Right ventricle myocardium superior (tissue), 1 donor: Measurements from ENCODE around the gene RPL4. TPM values are rescaled to one million over a fixed set of nuclear protein-coding genes. Genes with fewer than 3 reads are reported as not detected.
"Not testable (repeated sequence)": the region's sequence is repeated elsewhere in the genome, so short reads cannot be mapped to it uniquely, and the experiment has no call there.

Source experiments
- ATAC-seq: fragments of 200-7000 bp; cut with Tn5 transposase; one replicate; pipeline ENCODE4 v1.9.1; 2020; ENCODE audit warnings: mild to moderate bottlenecking; ENCODE audit not compliant: poor library complexity
- DNase-seq: peaks from one replicate; pipeline ENCODE4 v3.0.0-alpha.2; 2020
- intact Hi-C: fragments of 100-400 bp; cut with DNase I; formaldehyde crosslinking; loops from one replicate; pipeline ENCODE4 v1.11.2; 2022
- long read RNA-seq: library from polyadenylated mRNA; unstranded; transcript quantifications from one replicate; pipeline ENCODE4 v2.0.0, GENCODE V29; 2021
- total RNA-seq: library from RNA; stranded (reverse); fragmentation: NEBNext Ultra II Directional; extraction: Animal tissue kit (Norgen Biotek cat#: 25700); gene quantifications from one replicate; pipeline ENCODE4 v1.2.1, GENCODE V29; 2021
- donor health status: DM: no; HTN: yes; CAD: no; lungs with severe emphysema.

Gene RPL4
- total RNA-seq = 1,324 TPM
- long read RNA-seq, transcript RPL4-201 (10 exons, 2,769 nt) = major isoform, 1,107 of 1,145 reads
- long read RNA-seq, partial matches to known transcripts = 27 of 1,145 reads
- long read RNA-seq, other reads (novel, unspliced or antisense) = 11 of 1,145 reads

DNA sequence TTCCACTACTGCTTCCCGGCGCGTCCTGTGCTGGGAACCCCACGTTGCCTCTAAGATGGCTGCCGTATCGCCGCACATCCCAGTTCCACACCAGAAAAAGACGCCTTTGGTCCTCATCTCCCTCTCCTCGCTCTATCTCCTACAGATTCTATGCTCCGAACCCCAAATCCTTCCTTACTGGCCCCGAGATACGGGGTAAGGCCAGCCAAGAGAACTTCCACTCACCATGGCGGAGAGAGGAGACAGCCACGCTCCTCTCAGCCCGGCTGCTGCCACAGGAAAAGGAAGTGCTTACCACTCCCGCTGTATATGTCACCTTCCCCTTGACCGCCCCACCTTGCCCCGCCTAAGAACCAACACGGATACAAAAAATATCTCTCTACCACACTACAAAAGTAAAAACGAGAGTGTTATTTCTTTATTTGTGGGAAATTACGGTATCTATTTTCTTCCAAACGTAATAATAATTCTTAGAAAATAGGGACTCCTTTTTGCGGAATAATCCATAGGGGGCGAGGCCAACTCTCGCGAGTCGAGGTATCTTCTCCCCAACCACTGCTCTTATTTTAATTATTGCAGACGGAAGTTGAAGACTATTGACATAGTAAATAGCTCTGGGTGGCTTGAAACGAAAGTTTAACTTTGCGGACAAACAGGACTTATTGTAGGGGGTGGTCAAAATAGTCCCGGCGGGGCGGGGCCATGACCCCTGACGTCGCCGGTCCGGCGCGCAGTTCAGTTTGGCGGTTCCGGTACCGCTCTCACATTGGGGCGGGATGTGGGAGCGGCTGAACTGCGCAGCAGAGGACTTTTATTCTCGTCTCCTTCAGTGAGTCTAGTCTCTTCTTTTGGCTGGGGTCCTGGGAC lies at the start of gene RPL4, which contains the start of gene ZWILCH:
TSS of gene RPL4 (minus strand) at position 293 of the 867 bp plus-strand sequence. CDS start at position 228, 65 bp downstream.
TSS of gene ZWILCH (plus strand) at position 764 of the 867 bp plus-strand sequence. CDS start at position 777, 13 bp downstream.
- intact Hi-C loops = no loop called here
- DNase-seq = peak; percentile 89
- peak; percentile 97 for ATAC-seq

DNA sequence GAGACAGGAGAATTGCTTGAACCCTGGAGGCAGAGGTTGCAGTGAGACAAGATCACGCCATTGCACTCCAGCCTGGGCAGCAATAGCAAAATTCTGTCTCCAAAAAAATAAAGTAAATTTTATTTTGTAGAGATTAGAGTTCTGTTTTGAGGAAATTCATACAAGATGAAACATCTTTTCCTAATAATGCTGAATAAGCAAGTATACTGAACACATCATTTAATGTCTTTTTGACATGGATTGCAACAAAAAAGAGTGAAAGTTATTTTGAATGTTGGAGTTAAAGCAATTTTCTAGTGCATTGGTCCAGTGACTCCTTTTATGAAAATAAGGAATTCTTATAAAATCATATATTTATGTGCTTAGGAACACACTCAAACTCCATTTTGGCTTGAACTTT lies 40.6 kb upstream of the RPL4 start:
- ATAC-seq (no peak), DNase-seq (no peak)
- intact Hi-C loops = no loop called here

DNA sequence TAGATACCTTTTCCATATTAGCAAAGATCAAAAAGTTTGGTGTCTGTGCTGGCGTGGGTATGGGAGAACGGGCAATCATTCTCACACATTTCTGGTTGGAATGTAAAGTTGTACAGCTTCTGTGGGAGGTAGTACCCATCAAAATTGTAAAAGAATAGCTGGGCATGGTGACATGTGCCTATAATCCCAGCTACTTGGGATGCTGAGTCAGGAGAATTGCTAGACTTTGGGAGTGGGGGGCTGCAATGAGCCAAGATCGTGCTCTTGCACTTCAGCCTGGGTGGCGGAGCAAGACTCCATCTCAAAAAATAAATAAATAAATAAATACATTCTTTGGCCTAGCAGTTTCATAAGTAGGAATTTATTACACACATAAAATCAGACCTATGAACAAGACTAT lies 38.2 kb upstream of the RPL4 start:
- intact Hi-C loops = no loop called here
- no peak for ATAC-seq
- no peak for DNase-seq

DNA sequence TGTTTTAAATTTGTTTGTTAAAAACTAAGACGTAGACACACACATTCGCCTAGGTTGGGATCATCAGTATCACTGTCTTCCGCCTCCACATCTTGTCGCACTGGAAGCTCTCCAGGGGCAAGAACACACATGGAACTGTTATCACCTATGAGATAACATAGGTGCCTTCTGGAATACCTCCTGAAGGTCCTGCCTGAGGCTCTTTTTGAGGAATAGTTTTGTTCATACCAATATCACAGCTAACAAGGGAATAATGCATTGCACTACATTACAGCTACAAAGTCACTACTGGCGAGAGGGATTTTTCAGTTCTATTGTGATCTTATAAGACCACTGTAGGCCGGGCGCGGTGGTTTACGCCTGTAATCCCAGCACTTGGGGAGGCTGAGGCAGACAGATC lies 30.4 kb upstream of the RPL4 start:
- no peak for DNase-seq

DNA sequence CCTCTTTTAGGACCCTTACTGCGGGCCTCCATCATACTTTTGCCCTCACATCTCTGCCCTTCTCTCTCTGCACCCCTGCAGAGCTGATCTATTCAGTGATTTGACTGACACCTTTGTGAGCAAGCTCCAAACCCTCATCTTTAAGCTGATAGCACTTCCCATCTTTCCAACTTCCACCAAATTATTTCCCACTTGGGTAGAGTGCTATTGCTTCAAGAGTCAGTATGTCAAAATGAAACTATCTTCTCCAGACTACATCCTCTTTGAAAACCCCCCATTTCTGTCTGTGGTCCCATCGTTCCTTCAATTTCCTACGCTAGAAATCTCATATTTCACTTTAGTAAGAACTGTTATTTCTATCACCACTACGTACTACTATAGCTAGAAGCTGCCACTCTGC lies 20.2 kb upstream of the RPL4 start:
- intact Hi-C loops = no loop called here
- no peak for DNase-seq
- ATAC-seq = no peak

More for the DNA sequence above, 30.4 kb upstream of the RPL4 start:
- ATAC-seq = no peak
- intact Hi-C loops = no loop called here

DNA sequence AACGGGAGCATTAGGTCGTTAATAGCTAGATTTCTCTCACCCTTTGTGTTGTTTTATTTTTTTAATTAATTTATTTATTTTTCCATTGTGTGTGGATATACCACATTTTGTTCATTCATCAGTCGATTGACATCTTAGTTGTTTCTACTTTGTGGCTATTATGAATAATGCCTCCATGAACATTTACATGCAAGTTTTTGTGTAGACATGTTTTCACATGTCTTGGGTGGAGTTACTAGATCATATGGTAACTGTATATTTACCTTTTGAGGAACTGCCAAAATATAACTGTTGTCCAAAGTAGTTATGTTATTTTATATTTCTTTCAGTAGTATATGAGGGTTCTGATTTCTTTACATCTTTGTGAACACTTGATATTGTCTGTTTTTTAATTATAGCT lies 19.3 kb upstream of the RPL4 start:
- no peak for DNase-seq
- ATAC-seq = no peak
- intact Hi-C loops = no loop called here

DNA sequence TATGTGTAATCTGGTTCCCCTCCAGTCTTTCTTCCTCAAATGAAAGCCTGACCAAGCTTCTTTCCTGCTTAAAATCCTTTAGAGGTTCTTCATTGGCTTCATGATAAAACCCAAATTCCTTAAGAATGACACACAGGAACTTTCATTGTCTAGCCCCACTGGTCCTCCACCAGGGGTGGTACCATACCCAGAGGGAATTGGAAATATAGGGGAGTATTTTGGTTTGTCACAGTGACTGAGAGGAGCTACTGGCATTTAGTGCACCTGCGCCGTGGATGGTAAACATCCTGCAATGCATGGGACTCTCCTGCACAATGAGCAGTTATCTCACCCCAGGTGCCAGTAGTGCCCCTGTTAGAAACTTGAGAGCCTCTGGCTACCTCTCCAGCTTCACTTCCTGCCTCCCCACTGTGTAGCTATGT lies 11.3 kb upstream of the RPL4 start:
- no peak for DNase-seq
- intact Hi-C loops = no loop called here
- no peak for ATAC-seq

DNA sequence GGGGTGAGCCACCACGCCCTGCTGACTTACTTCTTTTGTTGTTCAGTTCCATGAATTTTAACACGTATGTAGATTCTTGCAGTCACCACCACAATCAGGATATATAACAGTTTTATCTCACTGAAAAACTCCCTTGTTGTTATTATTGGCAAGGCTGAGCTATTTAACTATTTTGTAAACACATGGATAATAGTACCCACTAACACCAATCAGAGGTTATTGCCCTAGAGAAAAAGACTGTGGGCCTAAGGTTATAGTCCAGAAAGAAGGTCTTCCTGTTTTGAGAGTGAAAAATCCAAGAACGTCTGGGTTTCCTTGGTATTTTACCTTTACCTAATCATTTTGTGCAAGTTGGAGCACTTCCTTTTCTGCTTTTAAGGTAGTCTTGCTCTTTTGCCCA lies 9.9 kb upstream of the RPL4 start:
- ATAC-seq (no peak), DNase-seq (no peak)
- intact Hi-C loops = no loop called here

DNA sequence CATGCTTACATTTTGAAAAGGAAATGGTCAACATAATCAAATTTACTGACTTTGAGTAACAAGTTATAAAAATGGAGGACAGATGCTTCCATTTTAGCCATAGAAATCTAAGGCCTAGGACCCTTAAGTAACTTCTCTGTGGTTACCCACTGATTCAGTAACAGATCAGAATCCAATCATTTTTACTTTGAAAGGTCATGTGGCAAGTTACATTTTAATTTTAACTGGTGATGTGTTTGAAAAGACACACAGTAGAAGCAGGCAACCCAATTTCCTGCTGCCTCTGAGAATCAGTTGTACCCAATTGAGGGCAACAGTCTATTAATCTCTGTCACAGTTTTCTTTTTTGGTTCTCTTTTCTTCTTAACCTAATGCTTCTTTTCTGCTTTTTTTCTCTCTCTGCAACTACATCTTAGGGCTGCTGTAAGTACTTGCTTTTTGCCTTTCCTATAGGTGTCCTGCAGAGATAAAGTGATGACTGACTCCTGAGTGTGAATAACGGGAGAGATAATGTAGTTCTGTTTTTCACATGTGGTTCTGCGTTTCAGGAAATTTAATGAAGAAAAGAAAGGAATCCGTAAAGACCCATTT lies 3.7 kb upstream of the RPL4 start:
- DNase-seq (no peak), ATAC-seq (no peak)
- intact Hi-C loops = no loop called here

DNA sequence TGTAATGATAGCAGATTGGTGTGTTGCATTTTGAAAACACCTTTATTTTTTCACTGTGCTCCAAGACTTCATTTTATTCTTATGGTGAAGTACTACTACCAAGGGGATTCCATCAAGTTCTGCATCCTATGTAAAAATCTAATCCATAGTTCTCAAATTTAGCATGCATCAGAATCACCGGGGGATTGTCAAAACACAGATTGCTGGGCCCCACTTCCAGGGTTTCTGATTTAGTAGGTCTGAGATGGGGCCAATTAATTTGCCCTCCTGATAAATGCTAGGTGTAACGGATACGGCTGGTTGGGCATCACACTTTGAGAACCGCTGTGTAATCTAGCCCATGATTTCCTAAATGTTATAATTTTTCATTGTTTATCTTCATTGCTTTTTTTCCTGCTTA lies 1.2 kb upstream of the RPL4 start:
- DNase-seq (no peak), ATAC-seq (no peak)
- intact Hi-C loops = no loop called here

DNA sequence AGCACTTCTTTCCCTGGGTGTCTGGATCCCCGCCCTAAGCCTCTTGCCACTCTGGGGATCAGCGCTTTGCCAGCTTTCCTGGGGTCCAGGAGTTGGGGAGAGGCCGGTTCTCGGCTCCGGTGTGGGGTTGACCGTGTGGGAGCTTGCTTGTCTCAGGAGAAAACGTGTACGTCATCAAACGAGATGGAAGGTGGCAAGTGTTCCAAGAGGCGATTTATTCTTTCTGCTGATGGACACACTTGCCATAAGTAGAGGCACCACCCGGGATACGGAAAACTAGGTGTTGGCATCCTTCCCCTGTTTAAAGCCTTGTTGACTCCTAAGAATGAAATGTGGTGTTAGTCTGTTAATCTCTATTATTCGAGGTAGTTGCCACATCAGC lies 766 bp upstream of the RPL4 start:
- ATAC-seq (no peak), DNase-seq (no peak)
- intact Hi-C loops = no loop called here

DNA sequence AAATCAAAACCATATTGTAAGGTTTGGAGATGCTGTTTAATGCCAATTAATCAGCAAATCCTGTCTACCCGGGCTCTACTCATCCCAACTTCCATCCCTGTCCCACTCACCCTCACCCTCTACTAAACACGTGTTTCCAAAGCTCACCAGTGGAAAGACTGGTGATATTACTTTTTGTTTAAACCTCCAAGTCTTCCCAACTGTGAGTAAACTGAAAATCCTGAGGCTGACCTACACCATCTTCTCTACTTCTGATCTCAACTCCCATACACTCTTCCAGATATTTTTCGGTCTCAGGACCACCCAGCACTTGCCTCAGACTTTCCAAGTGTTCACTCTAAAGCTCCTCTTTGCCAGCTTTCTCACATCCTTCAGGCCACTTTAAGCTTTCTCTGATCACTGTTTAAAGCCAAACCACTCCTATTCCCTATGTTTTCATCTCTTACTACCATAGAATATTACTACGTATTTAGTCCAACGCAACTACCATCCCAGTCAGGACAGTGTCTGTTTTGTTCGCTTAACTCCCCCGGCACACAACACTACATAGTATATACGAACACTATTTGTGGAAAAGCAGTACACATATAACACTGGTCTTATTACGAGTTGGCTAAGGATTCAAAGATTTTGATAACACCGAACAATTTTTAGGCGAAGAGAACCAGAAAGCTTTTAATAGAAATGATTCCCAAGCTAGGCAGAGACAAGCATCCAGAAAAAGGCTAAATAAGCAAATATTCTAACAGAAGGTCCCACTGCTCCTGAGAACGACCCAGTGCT lies 684 bp downstream of the RPL4 start:
- intact Hi-C loops = no loop called here
- ATAC-seq (no peak), DNase-seq (no peak)

DNA sequence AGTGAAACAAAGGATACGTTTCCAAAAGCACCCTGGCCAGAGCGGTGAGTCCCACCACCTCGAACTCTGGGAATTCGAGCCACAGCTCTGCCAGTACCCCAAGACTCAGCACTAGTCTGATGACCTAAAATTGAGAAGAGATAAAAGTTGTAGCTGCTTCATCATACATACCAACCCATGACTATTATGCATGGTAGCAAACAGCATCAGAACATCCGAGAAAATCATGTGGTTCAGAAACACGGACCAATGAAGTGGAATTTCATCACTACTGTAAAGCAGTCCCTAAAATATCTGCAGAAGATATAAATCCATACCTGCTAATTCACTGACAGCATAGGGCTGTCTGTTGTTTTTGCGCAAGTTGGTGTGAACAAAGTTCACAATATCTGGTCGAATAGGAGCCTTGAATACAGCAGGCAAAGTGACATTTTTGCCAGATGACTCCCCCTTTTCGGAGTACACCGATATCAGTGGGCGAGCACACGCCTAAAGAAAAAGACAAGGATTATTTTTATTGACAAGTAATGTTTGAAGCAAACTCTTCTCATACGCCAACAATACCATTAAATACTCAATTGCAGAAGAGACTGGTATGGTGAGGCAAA lies 1.5 kb downstream of the RPL4 start:
- intact Hi-C loops, ATAC-seq: not testable (repeated sequence)

DNA sequence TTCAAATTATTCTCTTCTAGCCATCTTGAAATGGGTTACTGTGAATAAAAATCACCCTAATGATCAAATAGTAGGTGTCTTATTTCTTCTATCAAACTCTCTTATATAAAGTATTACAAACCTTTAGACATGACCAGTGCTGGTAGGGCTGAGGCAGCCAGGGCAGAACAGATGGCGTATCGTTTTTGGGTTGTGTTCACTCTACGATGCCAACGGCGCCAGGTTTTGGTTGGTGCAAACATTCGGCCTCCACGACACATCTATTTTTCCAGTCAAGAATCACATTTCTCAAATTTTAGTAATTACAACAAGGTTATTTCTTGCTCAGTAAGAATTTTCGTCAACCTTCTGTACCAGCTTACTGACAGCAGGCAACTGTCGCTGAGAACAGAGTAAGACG lies 2.2 kb downstream of the RPL4 start:
- no peak for DNase-seq
- intact Hi-C loops = no loop called here

More for the DNA sequence above, 1.5 kb downstream of the RPL4 start:
- DNase-seq = not testable (repeated sequence)

DNA sequence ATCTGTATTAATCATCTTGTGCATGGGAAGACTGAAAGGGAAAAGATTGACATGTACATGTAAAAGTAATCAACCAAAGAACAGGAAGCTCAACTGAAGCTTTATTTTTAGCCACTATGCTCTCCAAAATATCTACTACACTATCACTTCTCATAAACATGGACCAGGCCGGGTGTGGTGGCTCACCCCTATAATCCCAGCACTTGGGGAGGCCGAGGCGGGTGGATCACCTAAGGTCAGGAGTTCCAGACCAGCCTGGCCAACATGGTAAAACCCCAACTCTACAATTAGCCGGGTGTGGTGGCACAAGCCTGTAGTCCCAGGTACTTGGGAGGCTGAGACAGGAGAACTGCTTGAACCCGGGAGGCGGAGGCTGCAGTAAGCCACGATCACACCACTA lies 4.3 kb downstream of the RPL4 start:
- ATAC-seq, DNase-seq, intact Hi-C loops: not testable (repeated sequence)

More for the DNA sequence above, 2.2 kb downstream of the RPL4 start:
- ATAC-seq = no peak

DNA sequence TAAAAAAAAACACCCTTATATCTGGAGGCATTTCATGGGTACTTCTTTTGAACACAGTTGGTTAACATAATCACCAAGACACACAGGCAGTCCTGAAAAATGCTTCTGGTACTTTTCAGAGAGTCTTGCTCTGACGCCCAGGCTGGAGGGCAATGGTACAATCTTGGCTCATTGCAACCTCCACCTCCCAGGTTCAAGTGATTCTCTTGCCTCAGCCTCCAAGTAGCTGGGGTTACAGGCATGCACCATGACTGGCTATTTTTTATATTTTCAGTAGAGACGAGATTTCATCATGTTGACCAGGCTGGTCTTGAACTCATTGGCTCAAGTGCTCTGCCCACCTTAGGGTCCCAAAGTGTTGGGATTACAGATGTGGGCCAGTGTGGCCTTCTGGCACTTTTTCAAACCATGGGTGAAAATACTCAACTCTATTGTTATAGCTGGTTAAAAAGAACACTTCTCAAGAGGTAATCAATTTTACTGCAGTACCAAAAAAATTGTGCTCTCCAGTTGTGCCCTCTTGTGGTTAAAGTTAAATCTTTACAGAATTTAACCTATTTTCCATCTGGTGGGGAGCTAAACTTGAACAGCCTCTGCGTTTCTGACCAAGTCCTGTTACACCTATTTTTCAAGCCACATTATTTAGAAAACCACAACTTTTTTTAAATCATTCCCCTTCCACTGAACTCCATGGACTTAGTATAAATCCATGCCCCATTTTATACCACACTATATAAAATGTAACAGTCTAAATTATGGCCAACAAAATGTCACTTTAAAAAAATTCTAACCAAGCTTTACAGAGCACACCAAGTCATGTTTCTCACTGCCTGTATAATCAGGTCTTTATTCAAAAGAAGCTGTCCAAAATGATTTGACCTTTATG lies 5.9 kb downstream of the RPL4 start:
- DNase-seq = no peak
- intact Hi-C loops = loop anchor here (2.0 kb wide), 1 partner anchor 112 kb away; the partner anchor contains the start of gene MAP2K1
- ATAC-seq = no peak
